CD4-positive, alpha-beta T cell treated with Interferon alpha-2 for 1 hour (primary cell): ENCODE data around the gene MEIS1.
"Not testable (repeated sequence)": the region's sequence is repeated elsewhere in the genome, so short reads cannot be mapped to it uniquely, and the experiment has no call there.

ENCODE experiments used
- DNase-seq, 2 donors: peaks; one replicate each; pipeline ENCODE4 v3.0.0-alpha.2; 2020 to 2022

The MEIS1 gene

DNA sequence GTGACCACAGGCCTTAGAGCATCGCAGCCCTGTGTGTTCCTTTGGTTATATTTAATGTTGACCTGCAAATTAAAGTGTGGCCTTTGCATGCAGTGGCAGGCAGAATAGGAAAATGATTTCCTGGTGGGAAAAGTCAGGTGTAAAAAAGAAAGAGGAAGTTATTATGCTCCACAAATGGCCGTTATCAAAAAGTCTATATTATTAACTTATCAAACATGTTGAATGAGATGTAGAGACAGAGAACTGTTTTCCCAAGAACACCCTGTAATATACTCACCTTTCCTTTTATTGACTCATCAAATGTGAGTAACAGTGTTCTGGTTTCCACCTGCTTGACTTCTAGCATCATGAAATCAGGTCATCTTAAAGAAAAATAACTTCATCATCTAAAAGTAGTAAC is 35.3 kb downstream of the MEIS1 start:
- no peak for DNase-seq

- DNase-seq: no peak
Measured at GRCh38 chr2:66472225-66472843, 37.4 kb downstream of the MEIS1 start.

GRCh38 chr2:66477135-66477842 is 42.4 kb downstream of the MEIS1 start:
- no peak for DNase-seq

DNA sequence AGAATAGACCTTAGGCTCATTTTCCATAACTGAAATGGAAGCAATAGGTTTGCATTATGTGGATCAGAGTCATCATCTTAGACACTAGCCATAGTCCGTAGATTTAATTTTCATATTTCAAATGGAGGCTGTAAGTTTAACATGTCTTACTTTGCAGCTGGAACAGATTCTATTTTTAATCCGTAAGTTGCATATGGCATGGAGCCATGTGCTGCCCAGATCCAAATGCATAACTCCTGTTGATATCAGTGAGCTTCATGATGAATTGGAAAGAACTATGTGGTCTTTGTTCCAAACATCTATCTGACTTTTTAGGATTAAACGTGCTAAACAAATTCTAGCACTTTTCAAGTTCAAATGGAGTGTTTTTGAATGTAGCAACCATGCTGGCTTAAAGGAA is 43.4 kb downstream of the MEIS1 start:
- DNase-seq: no peak

DNA sequence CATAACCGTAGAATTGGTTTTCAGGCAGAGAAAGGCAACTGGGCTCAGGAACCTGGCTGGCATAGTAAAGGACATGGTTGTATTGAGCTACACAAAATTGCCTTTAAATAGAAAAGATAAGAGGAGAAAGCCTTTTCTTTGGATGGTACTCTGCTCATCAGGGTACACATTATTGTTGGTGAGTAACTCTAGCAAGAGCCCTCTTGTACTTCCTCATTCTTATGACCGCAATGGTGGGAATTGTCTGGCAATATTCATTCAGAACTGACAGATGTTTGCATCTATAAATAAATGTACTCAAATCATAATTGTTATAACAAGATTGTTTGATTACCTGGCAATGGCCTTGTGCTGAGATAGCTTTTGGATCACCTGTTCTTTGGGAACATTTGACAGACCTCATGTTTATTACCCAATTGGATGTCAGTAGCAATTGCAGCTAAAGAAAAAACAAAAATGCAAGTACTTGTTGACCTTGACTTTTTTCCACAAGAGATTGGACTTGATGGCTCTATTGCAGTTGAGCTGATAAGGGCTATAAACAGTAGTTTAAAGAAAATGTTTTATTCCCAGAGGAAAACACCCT is 43.9 kb downstream of the MEIS1 start:
- no peak for DNase-seq

- no peak for DNase-seq
Measured at GRCh38 chr2:66481100-66481549, 46.2 kb downstream of the MEIS1 start.

DNA sequence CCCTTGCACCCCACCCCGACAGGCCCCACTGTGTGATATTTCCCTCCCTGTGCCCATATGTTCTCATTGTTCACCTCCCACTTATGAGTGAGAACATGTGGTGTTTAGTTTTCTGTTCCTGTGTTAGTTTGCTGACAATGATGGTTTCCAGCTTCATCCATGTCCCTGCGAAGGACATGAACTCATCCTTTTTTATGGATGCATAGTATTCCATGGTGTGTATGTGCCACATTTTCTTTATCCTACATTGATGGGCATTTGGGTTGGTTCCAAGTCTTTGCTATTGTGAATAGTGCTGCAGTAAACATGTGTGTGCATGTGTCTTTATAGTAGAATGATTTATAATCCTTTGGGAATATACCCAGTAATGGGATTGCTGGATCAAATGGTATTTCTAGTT is 50.3 kb downstream of the MEIS1 start:
- not testable (repeated sequence) for DNase-seq

DNA sequence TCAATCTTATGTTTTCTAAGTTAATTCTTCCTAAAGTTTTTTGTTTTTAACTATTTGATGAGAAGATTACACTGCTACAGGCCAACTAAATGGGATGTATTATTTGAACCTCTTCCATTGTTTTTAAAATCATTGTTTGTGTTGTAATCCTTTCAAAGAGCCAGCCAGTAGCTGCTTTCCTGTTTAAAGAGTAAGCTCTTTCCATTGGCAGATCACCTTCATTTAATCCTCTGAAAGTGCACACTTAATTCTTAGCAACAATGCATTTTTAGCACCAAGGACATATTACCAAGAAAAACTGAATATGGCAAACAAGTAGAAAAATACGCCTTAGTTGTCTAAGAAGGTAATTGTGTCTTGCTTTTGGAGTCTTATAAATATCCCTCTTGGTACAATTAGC is 54.0 kb downstream of the MEIS1 start:
- no peak for DNase-seq

DNA sequence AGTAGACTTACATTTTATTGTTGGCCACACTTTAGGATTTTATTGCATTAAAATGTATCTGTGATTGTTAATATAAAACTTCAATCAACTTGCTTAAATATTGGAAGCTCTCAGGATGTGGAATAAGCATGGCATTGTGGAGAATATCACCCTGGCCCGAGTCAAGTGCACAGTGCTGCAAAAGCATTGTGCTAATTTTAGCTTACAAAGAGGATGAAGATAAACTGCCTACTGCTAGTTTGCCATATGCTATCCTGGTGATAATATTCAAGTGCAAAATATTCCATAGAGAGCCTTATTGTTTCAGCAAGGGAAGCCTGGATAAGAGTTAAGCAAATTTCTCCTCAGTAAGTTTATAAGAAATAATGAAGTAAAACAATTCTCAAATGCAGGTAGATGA is 54.5 kb downstream of the MEIS1 start:
- no peak for DNase-seq

- DNase-seq: no peak
Measured at GRCh38 chr2:66490588-66491001, 55.7 kb downstream of the MEIS1 start.

- no peak for DNase-seq
Measured at GRCh38 chr2:66494708-66495107, 59.8 kb downstream of the MEIS1 start.

- no peak for DNase-seq
Measured at GRCh38 chr2:66495788-66496640, 61.1 kb downstream of the MEIS1 start.

DNA sequence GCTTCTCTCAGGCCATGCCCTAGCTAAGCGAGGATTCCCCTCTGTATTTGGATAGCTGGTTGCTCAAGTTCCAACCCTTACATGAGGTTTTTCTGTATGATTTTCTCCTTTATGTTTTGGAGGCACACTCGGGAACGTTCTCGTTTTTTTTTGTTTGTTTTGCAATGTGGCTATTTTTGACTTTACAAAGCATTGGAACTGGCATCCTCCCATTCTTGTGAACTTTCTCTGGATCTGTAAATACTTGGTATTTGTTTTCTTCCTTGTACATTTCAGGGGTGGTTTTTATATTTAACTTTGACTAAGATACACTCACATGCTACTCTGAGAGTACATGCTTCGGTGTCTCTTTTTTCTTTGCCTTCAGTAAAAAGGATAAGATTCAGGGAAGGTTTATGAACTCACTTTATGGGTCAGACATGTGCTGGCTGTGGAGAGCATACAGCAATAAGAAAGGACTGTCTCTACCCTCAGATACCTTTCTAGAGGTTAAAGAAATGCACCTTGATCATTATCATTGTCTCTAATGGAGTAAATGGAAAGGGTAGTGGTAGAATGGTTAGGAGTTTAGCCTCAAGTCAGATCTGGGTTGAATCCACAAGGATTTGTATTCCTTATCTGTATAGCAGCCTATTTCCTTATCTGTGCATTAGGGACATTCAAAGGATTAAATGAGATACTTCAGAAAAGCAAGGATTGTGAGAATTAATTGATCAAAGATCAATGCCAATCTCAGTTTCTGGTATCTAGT is 61.9 kb downstream of the MEIS1 start:
- no peak for DNase-seq

DNA sequence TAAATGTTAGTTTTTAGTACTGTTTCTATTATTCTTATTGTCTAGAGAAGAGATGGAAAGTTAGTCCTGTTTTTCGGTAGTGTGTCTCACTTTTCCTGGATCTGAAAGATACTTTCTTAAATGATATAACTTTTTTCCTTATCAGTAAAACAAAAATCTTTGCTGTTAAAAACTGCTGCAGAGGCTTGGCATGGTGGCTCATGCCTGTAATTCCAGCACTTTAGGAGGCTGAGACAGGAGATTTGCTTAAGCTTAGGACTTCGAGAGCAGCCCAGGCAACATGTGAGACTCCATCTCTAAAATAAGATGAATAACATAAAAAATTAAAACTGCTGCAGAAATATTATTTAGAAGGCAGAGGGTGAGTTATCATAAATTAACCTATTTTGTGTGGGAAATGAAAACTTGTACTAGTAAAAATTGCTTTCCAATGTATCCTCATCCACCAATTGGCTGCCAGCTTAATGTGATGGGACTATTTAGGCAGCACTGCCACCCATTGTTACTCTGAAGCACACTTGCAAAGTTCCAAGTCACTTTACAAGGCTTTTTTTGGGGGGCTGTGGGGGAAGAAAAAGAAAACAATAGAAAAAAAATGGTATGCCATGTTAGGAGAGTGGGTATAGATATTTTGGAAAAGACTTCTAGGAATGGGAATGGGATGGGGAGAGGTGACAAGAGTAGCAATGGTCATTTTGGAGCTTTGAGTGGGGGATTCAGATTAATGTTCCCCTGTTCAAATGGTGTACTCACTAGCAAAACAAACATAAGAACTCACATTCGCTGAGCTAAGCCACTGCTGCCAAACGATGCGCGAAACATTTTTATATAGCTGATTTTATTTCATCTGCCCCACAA is 62.7 kb downstream of the MEIS1 start:
- no peak for DNase-seq

DNA sequence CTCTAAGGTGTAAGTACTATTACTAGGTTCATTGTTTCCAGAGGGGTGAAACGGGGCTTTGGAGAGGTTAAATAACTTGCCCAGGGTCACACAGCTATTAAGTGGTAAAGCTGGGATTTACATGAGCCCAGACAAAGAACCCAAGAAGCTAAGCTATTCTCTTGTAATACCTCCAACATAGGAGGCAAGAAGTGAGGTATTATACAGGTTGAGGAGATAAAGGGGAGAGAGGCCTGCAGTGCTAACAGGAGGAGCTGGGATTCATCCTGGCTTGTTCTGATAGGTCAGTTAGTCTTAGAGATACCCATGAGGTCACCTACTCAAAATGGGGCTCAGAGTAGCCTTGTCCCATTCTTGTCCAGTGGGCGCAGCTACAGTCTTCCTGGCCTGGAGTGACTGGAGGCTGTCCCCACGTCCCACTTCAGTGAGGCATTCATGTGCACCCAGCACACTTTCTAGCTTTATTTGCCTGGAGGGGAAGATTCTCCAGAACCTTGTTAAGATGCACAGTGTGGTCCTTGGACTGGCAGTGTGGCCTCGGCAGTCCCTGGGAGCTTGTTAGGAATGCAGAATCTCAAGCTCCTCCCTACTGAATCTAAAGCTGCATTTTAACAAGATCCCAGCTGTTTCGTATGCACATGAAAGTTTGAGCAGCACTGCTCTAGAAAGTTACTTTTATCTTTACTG is 63.5 kb downstream of the MEIS1 start:
- DNase-seq: no peak

GRCh38 chr2:66501267-66501666 is 66.3 kb downstream of the MEIS1 start:
- DNase-seq: no peak

GRCh38 chr2:66506265-66506664 is 71.3 kb downstream of the MEIS1 start:
- no peak for DNase-seq

GRCh38 chr2:66507673-66508201 is 72.8 kb downstream of the MEIS1 start:
- DNase-seq: no peak

GRCh38 chr2:66508484-66509071 is 73.7 kb downstream of the MEIS1 start:
- no peak for DNase-seq

- no peak for DNase-seq
Measured at GRCh38 chr2:66509326-66509811, 74.4 kb downstream of the MEIS1 start.
